ENCODE measurements around the gene SKAP1.

DNA sequence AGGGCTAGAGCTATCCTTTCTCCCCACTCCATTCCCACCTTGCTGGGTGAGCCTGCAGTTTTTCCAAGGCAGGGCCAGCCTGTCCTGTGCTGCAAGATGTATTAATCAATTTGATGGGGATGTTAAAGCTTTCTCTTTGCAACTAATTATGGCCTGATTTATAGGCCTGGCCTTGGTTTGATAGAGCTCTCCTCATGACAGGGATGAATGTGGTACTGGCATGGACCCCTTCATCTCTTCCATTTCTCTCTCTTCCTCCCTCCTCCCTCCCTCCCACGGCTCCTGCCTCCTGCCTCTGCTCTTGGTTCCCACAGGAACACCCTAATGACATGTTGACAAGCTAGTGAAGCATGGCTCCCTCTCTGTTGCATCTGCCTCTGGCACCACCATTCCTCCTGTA lies 47.2 kb upstream of the SKAP1 start:
- TF ChIP-seq, protein P1, sequence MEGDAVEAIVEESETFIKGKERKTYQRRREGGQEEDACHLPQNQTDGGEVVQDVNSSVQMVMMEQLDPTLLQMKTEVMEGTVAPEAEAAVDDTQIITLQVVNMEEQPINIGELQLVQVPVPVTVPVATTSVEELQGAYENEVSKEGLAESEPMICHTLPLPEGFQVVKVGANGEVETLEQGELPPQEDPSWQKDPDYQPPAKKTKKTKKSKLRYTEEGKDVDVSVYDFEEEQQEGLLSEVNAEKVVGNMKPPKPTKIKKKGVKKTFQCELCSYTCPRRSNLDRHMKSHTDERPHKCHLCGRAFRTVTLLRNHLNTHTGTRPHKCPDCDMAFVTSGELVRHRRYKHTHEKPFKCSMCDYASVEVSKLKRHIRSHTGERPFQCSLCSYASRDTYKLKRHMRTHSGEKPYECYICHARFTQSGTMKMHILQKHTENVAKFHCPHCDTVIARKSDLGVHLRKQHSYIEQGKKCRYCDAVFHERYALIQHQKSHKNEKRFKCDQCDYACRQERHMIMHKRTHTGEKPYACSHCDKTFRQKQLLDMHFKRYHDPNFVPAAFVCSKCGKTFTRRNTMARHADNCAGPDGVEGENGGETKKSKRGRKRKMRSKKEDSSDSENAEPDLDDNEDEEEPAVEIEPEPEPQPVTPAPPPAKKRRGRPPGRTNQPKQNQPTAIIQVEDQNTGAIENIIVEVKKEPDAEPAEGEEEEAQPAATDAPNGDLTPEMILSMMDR (IDR thresholded peaks at IDR 0.05) = no peak
- no peak for TF ChIP-seq ZFX (IDR thresholded peaks at IDR 0.05; ENCODE audit: borderline replicate concordance)
